GM18909 (cell line): Measurements from ENCODE around the gene CDK8.

Experiments used
- ATAC-seq: cut with Tn5 transposase; IDR thresholded peaks from one replicate; pipeline ENCODE4 v1.9.1; 2021; ENCODE audit warnings: mild to moderate bottlenecking; ENCODE audit not compliant: unreplicated experiment, poor library complexity

CDK8 gene

GRCh38 chr13:26378116-26378515 lies 124.2 kb downstream of the CDK8 start:
- ATAC-seq, result no peak

- ATAC-seq, result no peak
Observed at GRCh38 chr13:26379831-26380230, 125.9 kb downstream of the CDK8 start.

- ATAC-seq, result no peak
Observed at GRCh38 chr13:26380930-26381329, 127.0 kb downstream of the CDK8 start.

- ATAC-seq, result no peak
Observed at GRCh38 chr13:26382366-26382765, 128.4 kb downstream of the CDK8 start.

- no peak for ATAC-seq
Observed at GRCh38 chr13:26382835-26383234, 128.9 kb downstream of the CDK8 start.

GRCh38 chr13:26384587-26384986 lies 130.7 kb downstream of the CDK8 start:
- no peak for ATAC-seq

- no peak for ATAC-seq
Observed at GRCh38 chr13:26386026-26386425, 132.1 kb downstream of the CDK8 start.

- ATAC-seq, result no peak
Observed at GRCh38 chr13:26390203-26390602, 136.3 kb downstream of the CDK8 start.

GRCh38 chr13:26400545-26400944 lies 146.6 kb downstream of the CDK8 start:
- ATAC-seq, result no peak

- ATAC-seq, result no peak
Observed at GRCh38 chr13:26401069-26401468, 147.1 kb downstream of the CDK8 start.

GRCh38 chr13:26401578-26402021 lies 147.7 kb downstream of the CDK8 start:
- no peak for ATAC-seq

- no peak for ATAC-seq
Observed at GRCh38 chr13:26406791-26407190, 152.9 kb downstream of the CDK8 start.

- ATAC-seq, result no peak
Observed at GRCh38 chr13:26411206-26411605, 157.3 kb downstream of the CDK8 start.

- ATAC-seq, result no peak
Observed at GRCh38 chr13:26412263-26412662, 158.3 kb downstream of the CDK8 start.

- ATAC-seq, result no peak
Observed at GRCh38 chr13:26412936-26413716, 159.2 kb downstream of the CDK8 start.

- ATAC-seq, result no peak
Observed at GRCh38 chr13:26420282-26420960, 166.5 kb downstream of the CDK8 start.

GRCh38 chr13:26422036-26422435 lies 168.1 kb downstream of the CDK8 start:
- no peak for ATAC-seq

GRCh38 chr13:26423629-26424028 lies 169.7 kb downstream of the CDK8 start:
- ATAC-seq, result no peak

GRCh38 chr13:26424181-26424580 lies 170.3 kb downstream of the CDK8 start:
- no peak for ATAC-seq

- no peak for ATAC-seq
Observed at GRCh38 chr13:26425443-26426358, 171.8 kb downstream of the CDK8 start.

GRCh38 chr13:26433776-26434175 lies 179.8 kb downstream of the CDK8 start:
- ATAC-seq, result no peak
